CD14-positive monocyte (primary cell): Measurements from ENCODE around the gene ZCCHC14. TPM values are rescaled to one million over a fixed set of nuclear protein-coding genes. Genes with fewer than 3 reads are reported as not detected.
A peak's percentile ranks its signal among the peaks of the same experiment; 100 is the strongest.

Source experiments
- DNase-seq, 3 donors: peaks; one replicate each; pipeline ENCODE4 v3.0.0-alpha.2; 2011 to 2022
- H2AFZ ChIP-seq: 2 replicates; pipeline ENCODE4 v1.6.0; 2012; ENCODE audit warnings: mild to moderate bottlenecking, low read depth, low read length, inconsistent platforms; ENCODE audit not compliant: insufficient read depth, poor library complexity, severe bottlenecking
- H3K27ac ChIP-seq, 2 donors: 1 replicate in 1 of 2; 2 replicates in 1 of 2; pipeline ENCODE4 v1.5.1; 2012 to 2013; ENCODE audit warnings: low read length in 2 of 2, control low read depth in 1 of 2, inconsistent platforms in 1 of 2, low read depth in 1 of 2, mild to moderate bottlenecking in 1 of 2
- H3K27me3 ChIP-seq, 2 donors: one replicate each; pipeline versions ENCODE4 v1.6.0 to v1.6.1; 2011 to 2013; ENCODE audit warnings: low read length in 2 of 2; ENCODE audit not compliant: control insufficient read depth in 2 of 2, insufficient read depth in 2 of 2
- H3K36me3 ChIP-seq, 2 donors: replicated peaks in 1 of 2; 1 replicate in 1 of 2; 2 replicates in 1 of 2; pipeline versions ENCODE4 v1.5.1 to v1.6.1; 2012 to 2013; ENCODE audit warnings: low read length in 2 of 2, control low read depth in 1 of 2, inconsistent platforms in 1 of 2, mild to moderate bottlenecking in 1 of 2; ENCODE audit not compliant: insufficient read depth in 2 of 2, control insufficient read depth in 1 of 2
- H3K4me1 ChIP-seq, 2 donors: 1 replicate in 1 of 2; 2 replicates in 1 of 2; pipeline versions ENCODE4 v1.5.1 to v1.6.1; 2012 to 2013; ENCODE audit warnings: low read length in 2 of 2, control low read depth in 1 of 2, inconsistent platforms in 1 of 2, mild to moderate bottlenecking in 1 of 2, moderate library complexity in 1 of 2; ENCODE audit not compliant: insufficient read depth in 2 of 2, control insufficient read depth in 1 of 2
- H3K4me2 ChIP-seq: replicated peaks from 2 replicates; pipeline ENCODE3; 2012; ENCODE audit warnings: low read length, moderate library complexity, mild to moderate bottlenecking; ENCODE audit not compliant: poor library complexity, severe bottlenecking; ENCODE audit errors: extremely low read depth
- H3K4me3 ChIP-seq, 3 experiments: fragments of 200-600 bp in 1 of 3; sonication (generic) in 1 of 3; replicated peaks in 1 of 3; 1 replicate in 2 of 3; 2 replicates in 1 of 3; pipeline ENCODE4 v1.5.1; 2011 to 2013; ENCODE audit warnings: low read length in 3 of 3, mild to moderate bottlenecking in 3 of 3, control low read depth in 2 of 3, low read depth in 2 of 3, inconsistent platforms in 1 of 3, moderate library complexity in 1 of 3
- H3K79me2 ChIP-seq: 2 replicates; pipeline ENCODE4 v1.6.0; 2012; ENCODE audit warnings: mild to moderate bottlenecking, control low read depth, inconsistent platforms, low read length, moderate library complexity; ENCODE audit not compliant: insufficient read depth
- H3K9ac ChIP-seq: 2 replicates; pipeline ENCODE4 v1.6.0; 2017; ENCODE audit warnings: low read length, mild to moderate bottlenecking; ENCODE audit not compliant: insufficient read depth, poor library complexity, severe bottlenecking
- H3K9me3 ChIP-seq, 2 donors: replicated peaks in 1 of 2; 1 replicate in 1 of 2; 2 replicates in 1 of 2; pipeline versions ENCODE4 v1.5.1 to v1.6.1; 2012 to 2013; ENCODE audit warnings: low read length in 2 of 2, control low read depth in 1 of 2; ENCODE audit not compliant: control insufficient read depth in 1 of 2, insufficient read depth in 1 of 2
- H4K20me1 ChIP-seq: 2 replicates; pipeline ENCODE4 v1.6.0; 2012; ENCODE audit warnings: mild to moderate bottlenecking, low read length, control low read depth, moderate library complexity; ENCODE audit not compliant: insufficient read depth
- H3K27ac Mint-ChIP-seq, 7 donors: one replicate each; pipeline ENCODE4 v1.8.0; 2020; ENCODE audit warnings: mild to moderate bottlenecking in 7 of 7, mixed read lengths in 7 of 7, moderate library complexity in 6 of 7, inconsistent platforms in 2 of 7
- H3K27me3 Mint-ChIP-seq, 3 donors: one replicate each; pipeline ENCODE4 v1.8.0; 2021 to 2022; ENCODE audit warnings: low read depth in 3 of 3, mild to moderate bottlenecking in 3 of 3, mixed read lengths in 3 of 3, moderate library complexity in 3 of 3, inconsistent platforms in 1 of 3
- H3K36me3 Mint-ChIP-seq, 2 donors: one replicate each; pipeline ENCODE4 v1.8.0; 2020; ENCODE audit warnings: mixed read lengths in 2 of 2, inconsistent platforms in 1 of 2, mild to moderate bottlenecking in 1 of 2
- H3K4me1 Mint-ChIP-seq: one replicate; pipeline ENCODE4 v1.8.0; 2020; ENCODE audit warnings: mild to moderate bottlenecking, mixed read lengths
- H3K4me3 Mint-ChIP-seq, 2 donors: one replicate each; pipeline ENCODE4 v1.8.0; 2020; ENCODE audit warnings: mild to moderate bottlenecking in 2 of 2, mixed read lengths in 2 of 2, moderate library complexity in 1 of 2
- H3K9me3 Mint-ChIP-seq, 7 donors: one replicate each; pipeline ENCODE4 v1.8.0; 2020 to 2022; ENCODE audit warnings: mixed read lengths in 7 of 7, mild to moderate bottlenecking in 6 of 7, moderate library complexity in 6 of 7, inconsistent platforms in 2 of 7
- WGBS: methylation state at CpG from one replicate; pipeline ENCODE4 v1.1.5; 2013; ENCODE audit warnings: missing lambda C conversion rate; ENCODE audit not compliant: insufficient coverage; 5-methylcytosine and 5-hydroxymethylcytosine counted together
- intact Hi-C, 2 donors: fragments of 100-400 bp; cut with micrococcal nuclease; formaldehyde crosslinking; loops; one replicate each; pipeline versions ENCODE4 v1.15.0 to v1.15.1; 2023
- polyA plus RNA-seq, 3 donors: library from polyadenylated mRNA; depleted of rRNA in 1 of 3; unstranded in 2 of 3; stranded (reverse) in 1 of 3; fragments of 300-500 nt in 2 of 3; fragments of >200 nt in 1 of 3; fragmentation: Illumina TruSeq in 2 of 3; gene quantifications; 1 replicate in 2 of 3; 2 replicates in 1 of 3; pipeline ENCODE4 v1.2.3, GENCODE V29; 2012 to 2021
- TF ChIP-seq, protein P1 (sequence below): fragments of 200-600 bp; IDR thresholded peaks from one replicate; pipeline ENCODE4 v1.8.0; 2022; ENCODE audit warnings: antibody characterized with exemption, mild to moderate bottlenecking

The ZCCHC14 gene
- polyA plus RNA-seq, 3 donors = 0.11 to 4.0 (median 0.22) TPM

DNA sequence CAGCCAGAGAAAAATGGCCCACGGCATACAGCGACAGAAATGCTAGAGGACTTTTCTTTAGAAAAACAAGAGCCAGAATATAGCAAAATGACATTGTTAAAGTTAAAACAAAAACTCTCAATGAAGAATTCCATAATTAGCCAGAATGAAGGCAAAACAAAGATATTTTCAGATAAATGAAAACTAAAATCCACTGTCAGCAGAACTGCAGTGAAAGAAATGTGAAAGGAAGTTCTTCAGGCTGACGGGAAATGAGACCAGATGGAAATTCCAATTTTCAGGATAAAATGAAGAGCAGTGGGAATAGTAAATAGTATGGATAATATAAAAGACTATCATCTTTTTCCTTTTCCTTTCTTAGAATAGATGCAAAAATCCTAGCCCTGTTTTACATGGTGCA is 38.4 kb downstream of the ZCCHC14 start:
- peaks cover 36 to 66% of the 10 kb centered on the region in 2 donors for H3K36me3 Mint-ChIP-seq
- Histone ChIP-seq H3K9ac (no peak overlapping the region), H4K20me1 (no peaks in the 10 kb centered on the region), H3K36me3 (peaks cover 9 to 32% of the 10 kb centered on the region in 2 donors), H3K27ac (no peak overlapping the region), H3K4me2 (no peak overlapping the region), H2AFZ (no peak overlapping the region), H3K27me3 (no peaks in the 10 kb centered on the region), H3K4me1 (no peaks in the 10 kb centered on the region), H3K9me3 (no peaks in the 10 kb centered on the region), H3K4me3 (no peak overlapping the region), H3K79me2 (no peaks in the 10 kb centered on the region)
- DNase-seq = no peak
- intact Hi-C loops = no loop called here
- no peaks in the 10 kb centered on the region for H3K9me3 Mint-ChIP-seq
- no peaks in the 10 kb centered on the region for H3K4me1 Mint-ChIP-seq
- no peak overlapping the region for H3K4me3 Mint-ChIP-seq
- TF ChIP-seq, protein P1, sequence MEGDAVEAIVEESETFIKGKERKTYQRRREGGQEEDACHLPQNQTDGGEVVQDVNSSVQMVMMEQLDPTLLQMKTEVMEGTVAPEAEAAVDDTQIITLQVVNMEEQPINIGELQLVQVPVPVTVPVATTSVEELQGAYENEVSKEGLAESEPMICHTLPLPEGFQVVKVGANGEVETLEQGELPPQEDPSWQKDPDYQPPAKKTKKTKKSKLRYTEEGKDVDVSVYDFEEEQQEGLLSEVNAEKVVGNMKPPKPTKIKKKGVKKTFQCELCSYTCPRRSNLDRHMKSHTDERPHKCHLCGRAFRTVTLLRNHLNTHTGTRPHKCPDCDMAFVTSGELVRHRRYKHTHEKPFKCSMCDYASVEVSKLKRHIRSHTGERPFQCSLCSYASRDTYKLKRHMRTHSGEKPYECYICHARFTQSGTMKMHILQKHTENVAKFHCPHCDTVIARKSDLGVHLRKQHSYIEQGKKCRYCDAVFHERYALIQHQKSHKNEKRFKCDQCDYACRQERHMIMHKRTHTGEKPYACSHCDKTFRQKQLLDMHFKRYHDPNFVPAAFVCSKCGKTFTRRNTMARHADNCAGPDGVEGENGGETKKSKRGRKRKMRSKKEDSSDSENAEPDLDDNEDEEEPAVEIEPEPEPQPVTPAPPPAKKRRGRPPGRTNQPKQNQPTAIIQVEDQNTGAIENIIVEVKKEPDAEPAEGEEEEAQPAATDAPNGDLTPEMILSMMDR = no peak
- peak overlapping the region in 1 of 7 donors; percentile 16 for H3K27ac Mint-ChIP-seq
- H3K27me3 Mint-ChIP-seq = peaks cover 0 to 2% (median 2%) of the 10 kb centered on the region in 3 donors
- no CpG with 5 or more reads among the region's 3 CpGs for WGBS

DNA sequence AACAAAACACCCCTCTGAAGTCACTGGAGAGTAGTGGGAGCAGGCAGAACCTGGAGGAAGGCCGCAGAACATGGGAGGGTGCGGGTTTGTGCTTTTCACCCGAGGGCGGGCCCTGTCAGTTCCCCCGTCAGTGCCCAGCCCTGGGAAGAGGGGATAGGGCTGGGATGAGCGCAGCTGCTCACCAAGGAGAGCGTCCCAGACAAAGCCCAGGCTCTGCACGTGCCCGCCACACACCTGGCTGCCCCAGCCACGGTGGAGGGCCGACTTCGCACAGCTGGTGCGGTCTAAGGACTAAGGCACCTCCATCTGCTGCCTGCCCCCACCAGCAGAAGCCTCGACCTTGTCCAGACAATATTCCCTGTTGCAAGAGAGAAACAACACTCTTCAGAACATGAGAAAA is 39.5 kb downstream of the ZCCHC14 start:
- Histone ChIP-seq H3K27ac (no peak overlapping the region), H3K4me3 (no peak overlapping the region), H3K27me3 (no peaks in the 10 kb centered on the region), H2AFZ (no peak overlapping the region), H3K79me2 (no peaks in the 10 kb centered on the region), H3K36me3 (peaks cover 7 to 33% of the 10 kb centered on the region in 2 donors), H3K9ac (no peak overlapping the region), H4K20me1 (no peaks in the 10 kb centered on the region), H3K4me2 (no peak overlapping the region), H3K4me1 (no peaks in the 10 kb centered on the region), H3K9me3 (no peaks in the 10 kb centered on the region)
- DNase-seq = no peak
- H3K4me1 Mint-ChIP-seq = no peaks in the 10 kb centered on the region
- intact Hi-C loops = no loop called here
- H3K27ac Mint-ChIP-seq = no peak overlapping the region
- peaks cover 0 to 2% (median 2%) of the 10 kb centered on the region in 3 donors for H3K27me3 Mint-ChIP-seq
- H3K9me3 Mint-ChIP-seq = no peaks in the 10 kb centered on the region
- TF ChIP-seq, protein P1 = no peak
- H3K4me3 Mint-ChIP-seq = no peak overlapping the region
- 96% methylated on average over 12 of the region's 14 CpGs for WGBS
- H3K36me3 Mint-ChIP-seq = peaks cover 35 to 66% of the 10 kb centered on the region in 2 donors
